NCI-H526 treated with DMSO at 0.1 percent for 48 hours (cell line): ENCODE results near the gene GNB5.
"Not testable (repeated sequence)": the region's sequence is repeated elsewhere in the genome, so short reads cannot be mapped to it uniquely, and the experiment has no call there.

Experiments used
- DNase-seq: peaks from one replicate; lab custom pipeline; 2025; lab: John Stamatoyannopoulos, UW

The GNB5 gene

GRCh38 chr15:52093167-52093538 lies 98.0 kb downstream of the GNB5 start:
- DNase-seq, result no peak

DNA sequence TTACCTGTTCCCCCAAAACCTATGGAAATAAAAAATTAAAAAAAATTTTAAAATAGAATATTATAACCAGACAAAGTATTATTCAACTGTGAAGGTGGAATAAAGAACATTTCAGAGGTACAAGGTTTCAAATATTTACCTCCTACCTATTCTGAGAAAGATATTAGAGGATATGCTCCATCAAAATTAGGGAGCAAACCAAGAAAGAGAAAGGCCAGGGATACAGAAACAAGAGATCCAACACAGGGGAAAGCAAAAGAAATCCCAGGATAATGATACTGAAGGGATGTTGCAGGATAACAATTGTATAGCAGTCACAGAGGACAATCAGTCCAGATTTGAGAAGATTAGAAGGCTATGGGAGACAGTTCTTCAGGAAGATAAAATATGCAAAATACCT lies 101.0 kb downstream of the GNB5 start:
- no peak for DNase-seq

DNA sequence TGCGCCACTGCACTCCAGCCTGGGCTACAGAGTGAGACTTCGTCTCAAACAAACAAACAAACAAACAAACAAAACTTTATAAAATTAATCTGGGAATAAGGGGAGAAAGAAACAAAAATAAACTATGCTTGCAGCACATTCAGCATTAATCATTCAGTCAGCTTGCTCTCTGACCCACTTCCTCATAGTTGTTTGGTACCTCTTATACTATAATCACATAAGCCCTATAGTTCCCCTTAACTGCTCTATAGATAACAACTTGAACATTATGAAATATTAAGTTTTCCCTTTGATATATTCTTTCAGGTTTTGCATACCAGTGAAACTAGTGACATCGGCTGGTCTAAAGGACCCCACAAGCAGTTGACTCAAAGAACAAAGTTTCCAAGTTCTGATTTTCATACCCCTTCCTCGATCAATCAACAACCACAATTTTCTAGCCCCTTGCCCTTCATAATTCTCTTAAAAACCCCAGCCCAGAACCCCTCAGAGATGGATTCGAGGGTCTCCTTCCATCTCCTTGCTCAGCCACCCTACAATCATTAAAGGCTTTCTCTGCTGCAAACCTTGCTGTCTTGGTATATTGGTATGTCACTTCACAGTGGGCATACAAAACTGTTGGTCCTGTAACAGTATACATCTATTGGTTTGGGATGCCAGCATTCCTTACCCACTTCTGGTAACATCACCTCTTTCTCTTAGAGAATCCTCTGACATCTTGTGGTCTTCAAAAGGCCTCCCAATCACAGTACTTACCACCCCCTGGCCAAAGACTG lies 105.0 kb downstream of the GNB5 start:
- no peak for DNase-seq

- no peak for DNase-seq
Observed at GRCh38 chr15:52085299-52085698, 105.9 kb downstream of the GNB5 start.

DNA sequence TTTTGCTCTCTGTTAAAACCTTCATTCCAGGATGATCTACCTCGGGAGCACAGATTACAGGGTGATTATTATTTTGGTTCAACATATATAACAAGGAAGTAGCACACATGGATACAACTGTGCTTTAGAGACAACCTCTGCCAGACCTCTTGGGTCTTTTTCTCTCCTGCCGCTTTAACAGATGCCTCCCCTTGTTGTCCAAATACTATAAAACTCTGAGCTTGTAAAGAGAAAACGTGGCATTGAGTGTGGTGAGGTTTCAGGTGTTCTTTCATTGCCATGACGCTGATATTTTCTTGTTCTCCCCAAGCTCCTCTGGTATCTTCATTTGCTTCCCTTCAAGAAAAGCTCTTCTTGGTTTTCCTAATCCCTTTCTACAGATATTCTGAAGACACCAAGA lies 107.6 kb downstream of the GNB5 start:
- DNase-seq, result no peak

DNA sequence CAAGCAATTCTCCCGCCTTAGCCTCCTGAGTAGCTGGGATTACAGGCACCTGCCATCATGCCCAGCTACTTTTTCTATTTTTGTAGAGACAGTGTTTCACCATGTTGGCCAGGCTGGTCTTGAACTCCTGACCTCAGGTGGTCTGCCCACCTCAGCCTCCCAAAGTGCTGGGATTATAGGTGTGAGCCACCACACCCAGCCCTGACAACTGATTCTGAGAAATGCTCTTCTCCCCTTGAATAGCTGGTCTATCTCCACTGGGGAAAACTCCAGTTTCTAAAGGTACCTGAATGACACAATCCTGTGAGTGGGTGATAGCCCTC lies 108.2 kb downstream of the GNB5 start:
- DNase-seq, result not testable (repeated sequence)

DNA sequence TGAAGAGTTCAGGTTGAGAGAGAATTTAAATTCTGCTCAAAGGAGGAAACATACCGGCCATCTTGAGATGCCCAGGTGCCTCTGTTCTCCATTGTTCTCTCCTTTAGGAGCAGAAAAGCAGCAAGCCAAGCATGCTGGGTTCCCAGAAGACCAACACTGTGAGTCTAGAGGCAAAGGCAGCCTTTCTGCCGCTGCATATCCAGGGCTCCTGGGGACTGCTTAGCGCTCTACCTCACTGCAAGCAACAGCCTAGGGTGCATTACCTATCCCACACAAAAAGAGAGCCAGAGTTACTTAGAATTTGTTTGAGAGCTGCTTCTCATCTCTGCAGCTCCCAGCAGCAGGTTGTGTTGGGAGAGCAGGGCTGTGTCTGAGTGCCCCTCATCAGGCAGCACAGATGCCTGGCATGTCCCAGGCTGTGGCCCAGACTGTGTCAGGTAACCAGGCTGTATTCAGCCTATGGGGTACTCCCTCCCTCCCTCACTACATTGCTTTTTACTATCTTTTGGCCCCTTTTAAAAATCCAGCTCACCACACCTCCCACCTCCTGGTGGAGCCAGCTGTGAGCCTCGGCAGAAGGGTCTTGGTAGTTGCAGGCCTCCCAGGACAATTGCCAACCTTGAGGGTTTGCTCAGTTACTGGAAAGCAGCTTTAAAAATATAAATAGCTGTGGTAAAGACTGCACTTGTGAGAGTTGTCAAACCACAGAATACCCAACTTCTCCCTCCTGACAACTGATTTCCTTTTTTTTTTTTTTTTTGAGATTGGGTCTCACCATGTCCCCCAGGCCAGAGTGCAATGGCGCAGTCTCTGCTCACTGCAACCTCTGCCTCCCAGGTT lies 108.8 kb downstream of the GNB5 start:
- no peak for DNase-seq

- DNase-seq, result no peak
Observed at GRCh38 chr15:52080706-52081392, 110.3 kb downstream of the GNB5 start.

- no peak for DNase-seq
Observed at GRCh38 chr15:52080031-52080430, 111.2 kb downstream of the GNB5 start.

DNA sequence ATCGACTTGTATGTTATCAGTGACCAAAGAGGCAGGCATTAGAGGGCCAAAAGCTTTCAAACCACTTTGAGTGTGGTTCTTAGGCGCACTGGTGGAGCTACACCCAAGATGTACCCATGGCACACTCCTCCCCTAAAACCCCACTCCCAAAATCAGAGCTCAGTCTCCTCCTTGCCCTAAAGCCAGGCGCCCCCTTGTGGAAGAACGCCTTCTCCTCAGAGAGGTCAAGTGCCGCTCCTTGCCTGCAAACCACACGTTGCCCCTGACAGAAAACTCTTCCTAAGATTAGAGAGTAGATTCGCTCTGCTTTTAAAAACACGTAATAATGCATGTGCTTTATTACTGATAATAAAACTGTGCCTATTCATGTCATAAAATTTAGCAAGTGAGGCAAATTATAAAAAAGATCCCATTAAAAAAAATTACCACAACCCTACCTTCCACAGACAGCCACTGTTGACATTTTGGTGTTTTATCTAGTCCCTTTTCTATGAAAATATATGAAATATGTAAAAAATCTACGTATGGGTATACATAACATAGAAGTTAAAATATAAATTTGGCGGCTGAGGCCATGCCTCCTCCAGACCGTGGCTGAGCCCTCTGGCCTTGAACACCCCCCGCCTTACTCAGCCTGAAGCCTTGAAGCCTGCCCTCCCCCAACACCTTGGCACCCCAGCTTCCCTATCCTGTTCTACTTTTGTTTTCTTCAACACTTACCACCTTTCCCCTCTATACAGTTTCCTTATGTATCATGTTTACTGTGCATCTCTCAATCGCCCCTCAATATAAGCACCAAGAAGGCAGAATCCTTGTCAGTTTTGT lies 112.1 kb downstream of the GNB5 start:
- peak; percentile 28 for DNase-seq

- no peak for DNase-seq
Observed at GRCh38 chr15:52078197-52078875, 112.9 kb downstream of the GNB5 start.

DNA sequence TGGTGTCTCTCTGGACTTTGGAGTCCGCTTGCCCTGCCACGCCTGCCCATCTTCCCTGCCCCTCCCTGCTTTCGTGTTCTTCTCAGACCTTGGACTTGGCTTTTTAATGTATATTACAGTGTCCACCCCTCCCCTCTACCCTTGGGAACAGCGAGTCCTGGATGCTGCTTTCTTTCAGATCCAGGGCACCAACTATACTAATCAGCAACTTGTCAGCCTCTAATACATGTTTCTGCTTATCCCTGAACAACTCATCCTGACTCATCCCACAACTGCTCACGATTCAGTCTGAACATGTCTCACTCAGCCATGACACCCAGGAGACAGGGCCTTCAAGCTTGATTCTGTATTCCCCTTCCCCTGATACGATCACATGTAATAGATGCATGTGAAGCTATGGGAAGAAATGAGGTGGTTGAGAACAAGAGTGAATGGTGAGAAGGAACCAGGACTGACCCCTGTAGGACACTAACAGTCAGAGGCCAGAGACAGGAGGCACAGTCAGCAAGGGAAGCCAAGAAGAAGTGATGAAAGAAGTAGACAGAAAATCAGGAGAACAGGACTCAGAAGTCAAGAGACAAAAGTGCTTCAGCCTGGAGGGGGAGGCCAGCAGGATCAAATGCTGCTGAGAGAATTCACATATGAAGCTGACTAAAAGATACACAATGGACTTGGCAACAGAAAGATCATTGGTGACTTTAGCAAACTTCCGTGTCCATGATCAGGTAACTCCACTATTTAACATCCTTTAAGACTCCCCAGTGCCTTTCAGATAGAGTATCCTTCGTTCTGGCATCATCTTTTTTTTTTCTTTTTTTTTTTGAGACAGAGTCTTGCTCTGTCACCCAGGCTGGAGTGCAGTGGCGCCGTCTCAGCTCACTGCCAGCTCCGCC lies 114.1 kb downstream of the GNB5 start:
- no peak for DNase-seq

GRCh38 chr15:52071570-52071969 lies 119.6 kb downstream of the GNB5 start:
- no peak for DNase-seq

GRCh38 chr15:52069559-52069958 lies 121.6 kb downstream of the GNB5 start:
- no peak for DNase-seq

GRCh38 chr15:52068004-52068615 lies 123.1 kb downstream of the GNB5 start:
- DNase-seq, result no peak

GRCh38 chr15:52067545-52067926 lies 123.7 kb downstream of the GNB5 start:
- no peak for DNase-seq

- no peak for DNase-seq
Observed at GRCh38 chr15:52066842-52067544, 124.2 kb downstream of the GNB5 start.
